CMK (cell line): ENCODE results near the gene CCND1.
A peak's percentile ranks its signal among the peaks of the same experiment; 100 is the strongest.
"Not testable (repeated sequence)": the region's sequence is repeated elsewhere in the genome, so short reads cannot be mapped to it uniquely, and the experiment has no call there.

Experiments used
- DNase-seq: peaks from one replicate; pipeline ENCODE4 v3.0.0-alpha.2; 2010; ENCODE audit warnings: low read depth

The CCND1 gene

DNA sequence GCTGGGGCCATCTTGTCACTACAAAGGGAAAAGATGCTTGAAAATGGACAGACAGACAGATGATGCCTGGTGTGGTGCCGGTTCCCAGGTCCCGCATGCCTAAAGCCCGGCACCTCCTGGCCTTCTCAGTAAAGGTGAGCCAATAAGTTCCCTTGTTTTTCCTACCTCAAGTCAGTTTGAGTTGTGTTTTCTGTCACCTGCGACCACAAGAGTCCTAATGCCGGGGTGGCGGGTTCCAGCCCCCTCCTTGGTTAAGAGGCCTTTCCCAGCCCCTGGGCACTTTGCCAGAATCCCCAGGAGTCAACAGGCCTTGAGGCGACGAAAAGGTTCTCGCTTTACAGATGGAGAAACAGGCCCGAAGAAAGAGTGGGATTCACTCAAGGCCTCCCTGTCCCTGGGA, 53.8 kb downstream of the CCND1 start:
- no peak for DNase-seq

- DNase-seq = no peak
These were observed 54.6 kb downstream of the CCND1 start for GRCh38 chr11:69695581-69695980.

GRCh38 chr11:69695995-69696394, 55.0 kb downstream of the CCND1 start:
- not testable (repeated sequence) for DNase-seq

- no peak for DNase-seq
These were observed 56.0 kb downstream of the CCND1 start for GRCh38 chr11:69696749-69697468.

DNA sequence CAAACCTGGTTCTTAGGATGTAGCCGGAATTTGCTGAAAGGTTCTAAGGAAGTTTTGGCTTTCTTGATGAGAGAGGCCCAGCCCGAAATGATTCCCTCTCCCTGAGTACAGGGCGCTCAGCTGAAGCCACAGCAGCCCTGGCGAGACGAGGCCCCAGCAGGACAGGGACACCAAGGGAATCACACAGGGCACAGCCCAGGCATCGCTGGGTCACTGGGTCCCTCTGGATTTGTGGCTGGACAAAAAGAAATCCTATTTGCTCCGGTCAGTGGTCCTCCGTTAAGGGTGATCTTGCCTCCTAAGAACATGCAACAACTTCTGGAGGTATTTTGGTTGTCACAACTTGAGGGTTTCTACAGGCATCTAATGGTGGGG, 56.5 kb downstream of the CCND1 start:
- DNase-seq = no peak

- no peak for DNase-seq
These were observed 56.9 kb downstream of the CCND1 start for GRCh38 chr11:69697861-69698260.

DNA sequence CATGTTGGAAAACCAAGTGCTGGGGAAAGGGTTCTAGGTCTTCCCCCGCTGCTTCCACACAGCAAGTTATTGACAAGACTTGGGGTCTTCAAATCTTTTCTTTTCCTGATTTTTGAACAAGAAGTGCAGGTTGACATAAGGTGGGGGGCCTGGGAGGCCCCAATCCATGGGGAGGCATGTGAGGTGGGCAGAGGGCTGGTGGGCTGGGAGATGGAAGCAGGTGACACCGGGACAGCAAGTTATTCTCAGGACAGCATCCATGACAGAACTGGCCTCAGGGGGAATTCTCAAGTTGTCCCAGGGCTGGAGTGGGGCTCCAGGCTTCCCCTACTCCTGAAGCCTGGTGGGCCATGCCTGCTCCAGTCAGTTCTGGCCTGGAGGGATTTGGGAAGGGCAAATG, 57.4 kb downstream of the CCND1 start:
- no peak for DNase-seq

GRCh38 chr11:69699213-69699612, 58.3 kb downstream of the CCND1 start:
- no peak for DNase-seq

DNA sequence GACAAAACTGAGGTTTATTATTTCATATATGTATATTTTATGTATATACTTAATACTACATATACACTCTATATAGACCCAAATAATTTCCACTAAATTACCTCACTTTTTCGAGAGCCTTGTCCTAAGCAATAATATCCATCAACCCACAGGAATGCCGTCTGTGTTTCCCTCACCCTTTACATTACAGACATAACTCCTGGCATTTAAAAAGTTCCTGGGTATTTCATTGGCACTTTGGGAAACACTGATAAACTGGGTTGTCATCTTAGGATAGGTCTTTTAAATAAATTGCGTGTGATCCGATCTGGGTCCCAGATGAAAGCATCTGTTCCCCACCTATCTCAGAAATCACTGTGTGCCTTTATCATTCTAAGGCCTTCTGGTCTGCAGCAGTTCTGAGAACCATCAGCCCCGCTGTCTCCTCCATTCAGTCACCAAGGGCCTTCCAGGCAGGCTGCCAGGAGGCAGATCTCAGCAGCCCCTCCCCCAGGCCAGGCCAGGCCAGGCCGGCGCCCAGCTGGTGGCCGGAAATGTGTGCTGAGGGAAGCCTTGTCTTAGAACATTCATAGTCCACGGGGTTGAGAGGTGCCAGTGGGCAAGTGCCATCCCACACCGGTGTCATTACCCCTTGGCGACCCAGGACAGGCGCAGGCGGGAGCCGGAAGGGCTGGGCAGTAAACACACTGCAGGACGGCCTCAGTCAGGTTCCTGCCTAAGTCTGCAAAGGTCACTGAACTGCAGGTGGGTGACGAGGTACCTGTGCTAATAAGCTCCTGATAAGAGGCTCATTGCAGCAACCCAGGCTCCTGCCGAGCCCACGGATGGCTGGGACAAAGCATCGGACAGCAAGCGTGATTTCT, 59.6 kb downstream of the CCND1 start:
- DNase-seq = peak; percentile 66

GRCh38 chr11:69702239-69702691, 61.3 kb downstream of the CCND1 start:
- no peak for DNase-seq

- no peak for DNase-seq
These were observed 62.0 kb downstream of the CCND1 start for GRCh38 chr11:69702769-69703452.

- DNase-seq = no peak
These were observed 62.5 kb downstream of the CCND1 start for GRCh38 chr11:69703453-69703767.
